Endothelial cell of umbilical vein (primary cell): ENCODE results near the gene IRF2BP1. TPM values are rescaled to one million over a fixed set of nuclear protein-coding genes. Genes with fewer than 3 reads are reported as not detected.

Experiments used
- BruUV-seq: library from RNA; stranded (reverse); fragments of 400-500 nt; replicated peaks from 2 replicates; lab custom pipeline; 2021; lab: Mats Ljungman, UMichigan
- CTCF ChIA-PET: fragments of 300-600, 350-600 bp; sonication (Branson Sonifier 250); formaldehyde crosslinking; loops from one replicate; lab custom pipeline; 2021; ENCODE audit warnings: antibody characterized with exemption, inconsistent platforms; lab: Charles Lee
- POLR2A ChIA-PET: fragments of 300-600, 350-600 bp; sonication (Branson Sonifier 250); formaldehyde crosslinking; loops from one replicate; lab custom pipeline; 2021; ENCODE audit warnings: antibody characterized with exemption, inconsistent platforms; lab: Charles Lee
- DNase-seq: peaks from one replicate; pipeline ENCODE4 v3.0.0-alpha.2; 2011; ENCODE audit warnings: low read depth, low spot score
- FAIRE-seq: peaks from 2 replicates; lab custom pipeline; 2011; peaks lifted over from hg19 to GRCh38; lab: Jason Lieb, UNC
- H2AFZ ChIP-seq: 2 replicates; pipeline ENCODE4 v1.6.0; 2012; ENCODE audit warnings: low read depth, low read length, control low read depth, inconsistent platforms
- H3K27ac ChIP-seq: 2 replicates; pipeline ENCODE4 v1.5.1; 2011; ENCODE audit warnings: low read depth, mild to moderate bottlenecking, control low read depth, low read length, moderate library complexity; ENCODE audit not compliant: insufficient read depth
- H3K27me3 ChIP-seq, 2 experiments: 2 replicates each; pipeline versions ENCODE4 v1.6.0 to v1.6.1; 2011; ENCODE audit warnings: low read length in 2 of 2, mixed read lengths in 1 of 2; ENCODE audit not compliant: control insufficient read depth in 2 of 2, insufficient read depth in 2 of 2
- H3K36me3 ChIP-seq, 2 experiments: 2 replicates in 1 of 2; 3 replicates in 1 of 2; pipeline ENCODE4 v1.5.1; 2011; ENCODE audit warnings: low read length in 2 of 2, mild to moderate bottlenecking in 1 of 2, moderate library complexity in 1 of 2; ENCODE audit not compliant: control insufficient read depth in 2 of 2, insufficient read depth in 2 of 2; ENCODE audit errors: extremely low read depth in 1 of 2
- H3K4me1 ChIP-seq: 3 replicates; pipeline ENCODE4 v1.5.1; 2011; ENCODE audit warnings: mild to moderate bottlenecking, low read length; ENCODE audit not compliant: control insufficient read depth, insufficient read depth; ENCODE audit errors: extremely low read depth
- H3K4me2 ChIP-seq: 2 replicates; pipeline ENCODE4 v1.6.1; 2011; ENCODE audit warnings: low read length, control low read depth, mixed read lengths; ENCODE audit not compliant: insufficient read depth
- H3K4me3 ChIP-seq, 3 experiments: fragments of 200-600 bp in 1 of 3; sonication (generic), shearing (Covaris generic) in 1 of 3; replicated peaks in 1 of 3; 2 replicates each; pipeline ENCODE4 v1.5.1; 2011 to 2016; ENCODE audit warnings: control low read depth in 3 of 3, low read length in 3 of 3, mild to moderate bottlenecking in 2 of 3, inconsistent platforms in 1 of 3, low read depth in 1 of 3, moderate library complexity in 1 of 3; ENCODE audit not compliant: insufficient read depth in 1 of 3
- H3K79me2 ChIP-seq: 2 replicates; pipeline ENCODE4 v1.6.0; 2012; ENCODE audit warnings: low read length, inconsistent platforms; ENCODE audit not compliant: control insufficient read depth, insufficient read depth
- H3K9ac ChIP-seq: replicated peaks from 2 replicates; pipeline ENCODE3; 2011; ENCODE audit warnings: low read length, control low read depth; ENCODE audit not compliant: insufficient read depth; ENCODE audit errors: extremely low read depth
- H3K9me1 ChIP-seq: replicated peaks from 3 replicates; pipeline ENCODE4 v1.6.0; 2011; ENCODE audit warnings: mild to moderate bottlenecking, low read length; ENCODE audit not compliant: control insufficient read depth, insufficient read depth; ENCODE audit errors: extremely low read depth
- H3K9me3 ChIP-seq: replicated peaks from 2 replicates; pipeline ENCODE4 v1.5.1; 2012; ENCODE audit warnings: low read length, inconsistent platforms; ENCODE audit not compliant: control insufficient read depth, insufficient read depth
- H4K20me1 ChIP-seq: replicated peaks from 2 replicates; pipeline ENCODE3; 2011; ENCODE audit warnings: mild to moderate bottlenecking, low read length; ENCODE audit not compliant: control insufficient read depth, insufficient read depth; ENCODE audit errors: extremely low read depth
- CTCF ChIP-seq, 2 donors: IDR thresholded peaks; 1 replicate in 1 of 2; 2 replicates in 1 of 2; pipeline ENCODE4 v1.5.1; 2011; ENCODE audit warnings: low read length in 2 of 2, mild to moderate bottlenecking in 2 of 2, moderate library complexity in 2 of 2, control low read depth in 1 of 2, inconsistent platforms in 1 of 2, low read depth in 1 of 2; ENCODE audit not compliant: insufficient read depth in 1 of 2; ENCODE audit errors: extremely low read depth in 1 of 2
- EZH2 ChIP-seq: IDR thresholded peaks from 2 replicates; pipeline ENCODE4 v1.6.1; 2012; ENCODE audit warnings: borderline replicate concordance, low read depth, mild to moderate bottlenecking, moderate library complexity, low read length, inconsistent platforms; ENCODE audit not compliant: severe bottlenecking
- FOS ChIP-seq: IDR thresholded peaks from 2 replicates; pipeline ENCODE4 v1.6.1; 2011; ENCODE audit warnings: mild to moderate bottlenecking, low read length, moderate library complexity, borderline replicate concordance; ENCODE audit not compliant: insufficient read depth
- GATA2 ChIP-seq: IDR thresholded peaks from 2 replicates; pipeline ENCODE4 v1.7.0; 2011; ENCODE audit warnings: low read depth, mild to moderate bottlenecking, moderate library complexity, mixed read lengths, low read length; ENCODE audit not compliant: insufficient read length, insufficient read depth
- JUN ChIP-seq: IDR thresholded peaks from 2 replicates; pipeline ENCODE4 v1.6.1; 2011; ENCODE audit warnings: borderline replicate concordance, low read depth; ENCODE audit not compliant: insufficient read length, insufficient read depth
- MAX ChIP-seq: IDR thresholded peaks from 2 replicates; pipeline ENCODE4 v1.6.1; 2011; ENCODE audit not compliant: insufficient read depth, insufficient read length
- MYC ChIP-seq: IDR thresholded peaks from one replicate; pipeline ENCODE4 v1.6.1; 2011; ENCODE audit warnings: mild to moderate bottlenecking, low read depth, low read length
- POLR2A ChIP-seq: IDR thresholded peaks from 2 replicates; pipeline ENCODE4 v1.6.1; 2012; ENCODE audit warnings: low read depth, mild to moderate bottlenecking, control low read depth, low read length
- POLR2AphosphoS5 ChIP-seq: IDR thresholded peaks from 2 replicates; pipeline ENCODE4 v1.6.1; 2012; ENCODE audit warnings: low read depth, mild to moderate bottlenecking, control low read depth, low read length, moderate library complexity; ENCODE audit not compliant: insufficient read depth
- dilution Hi-C: fragments of 300-500 bp; cut with MboI; formaldehyde crosslinking; loops from one replicate; pipeline ENCODE4 v1.15.0; 2019; ENCODE audit warnings: low sequenced_read_pairs; ENCODE audit not compliant: extremely low pct_ligation_motif_present
- intact Hi-C: fragments of 100-400 bp; cut with micrococcal nuclease; formaldehyde crosslinking; loops from one replicate; pipeline ENCODE4 v1.10.0; 2022
- polyA plus RNA-seq, 4 experiments: library from polyadenylated mRNA; depleted of rRNA in 3 of 4; stranded (reverse) in 3 of 4; unstranded in 1 of 4; fragments of >200 nt; gene quantifications; 2 replicates each; pipeline versions ENCODE4 v1.2.1 to v1.2.3, GENCODE V29; 2011 to 2012; ENCODE audit warnings: missing spikeins in 1 of 4
- total RNA-seq: library from RNA; stranded (reverse); gene quantifications from 2 replicates; pipeline ENCODE4 v1.2.3, GENCODE V29; 2021

The IRF2BP1 gene
- total and polyA plus RNA-seq, 2 donors (not counting 3 experiments of a cell fraction or from before 2014, with no cell fraction given), result 12.3 to 17.5 TPM

- TF ChIP-seq POLR2AphosphoS5 (no peak), FOS (no peak), JUN (no peak), MAX (no peak), EZH2 (no peak), CTCF (IDR thresholded peaks at IDR 0.05; ENCODE audit: extremely low read depth in 1 of 2, insufficient read depth in 1 of 2, low read depth in 1 of 2, low read length in 2 of 2) (no peak), MYC (no peak), POLR2A (no peak), GATA2 (no peak)
- Histone ChIP-seq H2AFZ (no peak overlapping the region), H3K79me2 (no peaks in the 10 kb centered on the region), H3K9me3 (no peaks in the 10 kb centered on the region), H3K9me1 (no peaks in the 10 kb centered on the region), H4K20me1 (no peaks in the 10 kb centered on the region), H3K4me1 (peaks cover 7% of the 10 kb centered on the region), H3K9ac (no peak overlapping the region), H3K36me3 (no peaks in the 10 kb centered on the region), H3K27ac (no peak overlapping the region), H3K4me2 (no peak overlapping the region), H3K27me3 (no peaks in the 10 kb centered on the region), H3K4me3 (no peak overlapping the region)
- dilution Hi-C loops (no loop called here), intact Hi-C loops (no loop called here)
- no peak for FAIRE-seq
- DNase-seq, result no peak
- POLR2A ChIA-PET, result no interaction called here
- BruUV-seq, result no TSS peak
- CTCF ChIA-PET, result no interaction called here
These were observed 20.3 kb upstream of the IRF2BP1 start for GRCh38 chr19:45906221-45906620.
